ENCODE results near the gene MYO15A. TPM values are rescaled to one million over a fixed set of nuclear protein-coding genes. Genes with fewer than 3 reads are reported as not detected.
A peak's percentile ranks its signal among the peaks of the same experiment; 100 is the strongest.

MYO15A gene
- total and polyA plus RNA-seq, 2 of the 4 experiments (the other 2 are of a cell fraction), result 0.18 to 1.1 TPM

DNA sequence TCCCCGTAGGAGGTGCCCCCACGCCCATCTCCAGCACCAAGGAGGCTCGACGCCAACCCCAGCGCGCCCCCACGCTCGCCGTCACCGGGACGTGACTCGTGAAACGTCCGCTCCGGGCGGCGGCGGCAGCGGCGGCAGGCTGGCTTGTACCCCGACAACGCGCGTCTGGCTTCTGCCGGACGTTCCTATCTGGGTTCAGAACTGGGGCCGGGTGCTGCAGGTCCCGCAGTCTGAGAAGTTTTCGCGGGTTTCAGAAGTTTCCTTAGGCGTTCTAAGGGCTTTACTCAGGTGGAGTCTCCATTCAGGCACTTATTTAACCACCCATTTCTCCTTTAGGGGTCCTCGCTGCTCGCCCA, 74.4 kb downstream of the MYO15A start:
- dilution Hi-C loops (cut with HindIII; ENCODE audit: low sequenced_read_pairs, unreplicated experiment) (no loop called here), intact Hi-C loops (cut with micrococcal nuclease) (loop anchor here (2.0 to 5.0 kb wide), 2 partner anchors 42 to 86 kb away; no protein-coding TSS in a partner anchor), in situ Hi-C loops (cut with MboI; ENCODE audit: low sequenced_read_pairs) (no loop called here)
- H4K5ac ChIP-seq (ENCODE audit: low read depth, low read length), result peak overlapping the region; percentile 99
- H4K8ac ChIP-seq (ENCODE audit: low read depth in 2 of 2, low read length in 2 of 2), result peak overlapping the region; percentile 99
- peak overlapping the region; percentile 95 for H3K27ac ChIP-seq (ENCODE audit: insufficient read depth, low read length)
- no TSS peak for BruUV-seq (replicated peaks)
- peak overlapping the region; percentile 87 for H3K9ac ChIP-seq (ENCODE audit: low read depth, low read length)
- no peaks in the 10 kb centered on the region for H3K27me3 ChIP-seq (ENCODE audit: control insufficient read depth, insufficient read depth, low read length)
- H2AK5ac ChIP-seq (ENCODE audit: low read depth, low read length), result peak overlapping the region; percentile 97; the same call in 1 of the 2 replicates
- peak overlapping the region; percentile 80 for H2BK120ac ChIP-seq (ENCODE audit: low read depth, low read length)
- H3K4me1 ChIP-seq (ENCODE audit: control insufficient read depth, insufficient read depth, low read length), result peaks cover 25% of the 10 kb centered on the region
- TF ChIP-seq RCOR1 (IDR thresholded peaks at IDR 0.05; ENCODE audit: insufficient replicate concordance, low read length) (no peak), FOS (IDR thresholded peaks at IDR 0.05; ENCODE audit: low read depth, low read length) (no peak), MAFK (IDR thresholded peaks at IDR 0.05; ENCODE audit: low read depth, low read length) (no peak), MXI1 (IDR thresholded peaks at IDR 0.05; ENCODE audit: borderline replicate concordance, low read depth, low read length) (peak; percentile 26; the same call in 1 of the 2 replicates), BHLHE40 (IDR thresholded peaks at IDR 0.05; ENCODE audit: low read depth, low read length) (no peak), CHD1 (IDR thresholded peaks at IDR 0.05; ENCODE audit: low read depth, low read length) (no peak), ELK1 (IDR thresholded peaks at IDR 0.05; ENCODE audit: borderline replicate concordance, low read depth, low read length) (no peak), RAD21 (IDR thresholded peaks at IDR 0.05; ENCODE audit: low read length) (no peak), SMC3 (IDR thresholded peaks at IDR 0.05; ENCODE audit: low read depth, low read length) (no peak), NFE2L2 (IDR thresholded peaks at IDR 0.05; ENCODE audit: low read depth, low read length) (no peak), CEBPB (IDR thresholded peaks at IDR 0.05; ENCODE audit: low read depth, low read length) (no peak), MAZ (IDR thresholded peaks at IDR 0.05; ENCODE audit: borderline replicate concordance, low read depth, low read length) (peak; percentile 87; the same call in 1 of the 2 replicates), POLR2A (IDR thresholded peaks at IDR 0.05; ENCODE audit: low read depth, low read length) (peak; percentile 85), RFX5 (IDR thresholded peaks at IDR 0.05; ENCODE audit: low read depth, low read length) (no peak)
- TF ChIP-seq, protein P1, sequence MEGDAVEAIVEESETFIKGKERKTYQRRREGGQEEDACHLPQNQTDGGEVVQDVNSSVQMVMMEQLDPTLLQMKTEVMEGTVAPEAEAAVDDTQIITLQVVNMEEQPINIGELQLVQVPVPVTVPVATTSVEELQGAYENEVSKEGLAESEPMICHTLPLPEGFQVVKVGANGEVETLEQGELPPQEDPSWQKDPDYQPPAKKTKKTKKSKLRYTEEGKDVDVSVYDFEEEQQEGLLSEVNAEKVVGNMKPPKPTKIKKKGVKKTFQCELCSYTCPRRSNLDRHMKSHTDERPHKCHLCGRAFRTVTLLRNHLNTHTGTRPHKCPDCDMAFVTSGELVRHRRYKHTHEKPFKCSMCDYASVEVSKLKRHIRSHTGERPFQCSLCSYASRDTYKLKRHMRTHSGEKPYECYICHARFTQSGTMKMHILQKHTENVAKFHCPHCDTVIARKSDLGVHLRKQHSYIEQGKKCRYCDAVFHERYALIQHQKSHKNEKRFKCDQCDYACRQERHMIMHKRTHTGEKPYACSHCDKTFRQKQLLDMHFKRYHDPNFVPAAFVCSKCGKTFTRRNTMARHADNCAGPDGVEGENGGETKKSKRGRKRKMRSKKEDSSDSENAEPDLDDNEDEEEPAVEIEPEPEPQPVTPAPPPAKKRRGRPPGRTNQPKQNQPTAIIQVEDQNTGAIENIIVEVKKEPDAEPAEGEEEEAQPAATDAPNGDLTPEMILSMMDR (conservative IDR thresholded peaks at IDR 0.05; ENCODE audit: low read depth, low read length), result 0 out of 2 replicates have a peak, but pooled peaks have one; percentile 4
- TF ChIP-seq, protein P2, sequence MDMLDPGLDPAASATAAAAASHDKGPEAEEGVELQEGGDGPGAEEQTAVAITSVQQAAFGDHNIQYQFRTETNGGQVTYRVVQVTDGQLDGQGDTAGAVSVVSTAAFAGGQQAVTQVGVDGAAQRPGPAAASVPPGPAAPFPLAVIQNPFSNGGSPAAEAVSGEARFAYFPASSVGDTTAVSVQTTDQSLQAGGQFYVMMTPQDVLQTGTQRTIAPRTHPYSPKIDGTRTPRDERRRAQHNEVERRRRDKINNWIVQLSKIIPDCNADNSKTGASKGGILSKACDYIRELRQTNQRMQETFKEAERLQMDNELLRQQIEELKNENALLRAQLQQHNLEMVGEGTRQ (IDR thresholded peaks at IDR 0.05; ENCODE audit: low read depth, low read length), result no peak
- H4K20me1 ChIP-seq (ENCODE audit: insufficient read depth, low read length), result peaks cover 39% of the 10 kb centered on the region
- peaks cover 7 to 42% of the 10 kb centered on the region in 2 experiments; a peak in 3 of 4 replicates for H3K79me1 ChIP-seq (ENCODE audit: low read depth in 1 of 2, low read length in 2 of 2)
- peak overlapping the region; percentile 88 for H3K23ac ChIP-seq (ENCODE audit: low read depth, low read length)
- H4K91ac ChIP-seq (ENCODE audit: insufficient read depth, low read depth, low read length), result peak overlapping the region; percentile 97
- H3K4ac ChIP-seq (ENCODE audit: low read depth, low read length), result peak overlapping the region; percentile 93
- H3K9me3 ChIP-seq (ENCODE audit: control insufficient read depth, insufficient read depth, low read length), result no peaks in the 10 kb centered on the region
- peak overlapping the region; percentile 88 for H3K18ac ChIP-seq (ENCODE audit: low read depth, low read length)
- H2BK15ac ChIP-seq (ENCODE audit: low read depth, low read length), result peak overlapping the region; percentile 97; the same call in 2 of the 3 replicates
- H2AK9ac ChIP-seq (replicated peaks; ENCODE audit: low read depth, low read length, poor library complexity), result peak overlapping the region; percentile 94
- H3K14ac ChIP-seq (replicated peaks; ENCODE audit: low read depth, low read length), result peak overlapping the region; percentile 97
- 2% methylated on average over 26 of the region's 33 CpGs; no CpG with 5 or more reads in 1 of the 2 experiments for WGBS, 2 experiments (ENCODE audit: extremely low coverage in 2 of 2, insufficient read length in 1 of 2)
- ATAC-seq (ENCODE audit: low read depth) (peak; percentile 52), DNase-seq (peak; percentile 78)
- H3K56ac ChIP-seq (ENCODE audit: extremely low read depth, insufficient read depth, low read length), result peak overlapping the region; percentile 98
- H2AFZ ChIP-seq (replicated peaks; ENCODE audit: low read length, poor library complexity), result peak overlapping the region; percentile 97
- H3K4me3 ChIP-seq (ENCODE audit: insufficient read depth, low read depth, low read length), result peak overlapping the region; percentile 52
- peak overlapping the region; percentile 93 for H2BK5ac ChIP-seq (ENCODE audit: low read depth, low read length, poor library complexity, severe bottlenecking)
- H3K9me1 ChIP-seq (ENCODE audit: insufficient read depth, low read length), result peaks cover 30% of the 10 kb centered on the region
- H3K36me3 ChIP-seq (ENCODE audit: control insufficient read depth, insufficient read depth, low read length), result peaks cover 10% of the 10 kb centered on the region
- no peak overlapping the region for H2BK20ac ChIP-seq (ENCODE audit: low read depth, low read length)
- CTCF ChIA-PET, result interaction anchor here (1.8 kb wide), 1 partner anchor 9 kb away, joined by 4 read pairs; no protein-coding TSS in a partner anchor
- POLR2A ChIA-PET (ENCODE audit: unreplicated experiment), result interaction anchor here (1.1 kb wide), 1 partner anchor 11 kb away, joined by 3 read pairs; no protein-coding TSS in a partner anchor
- H3K4me2 ChIP-seq (ENCODE audit: low read depth, low read length), result peak overlapping the region; percentile 66
